Esophagus muscularis mucosa (tissue), 4 donors: ENCODE results near the gene KLRF1. TPM values are rescaled to one million over a fixed set of nuclear protein-coding genes. Genes with fewer than 3 reads are reported as not detected.

ENCODE experiments used
- DNase-seq: peaks from one replicate; pipeline ENCODE4 v3.0.0-alpha.2; 2017; ENCODE audit errors: extremely low spot score
- H3K27ac ChIP-seq, 4 donors: fragments of 200-600 bp; sonication (generic); replicated peaks in 1 of 4; 1 replicate in 3 of 4; 2 replicates in 1 of 4; pipeline ENCODE4 v1.5.1; 2016 to 2019; ENCODE audit warnings: mild to moderate bottlenecking in 1 of 4
- H3K27me3 ChIP-seq, 4 donors: fragments of 200-600 bp; sonication (generic); one replicate each; pipeline versions ENCODE4 v1.5.1 to v1.6.0; 2016 to 2019
- H3K36me3 ChIP-seq, 4 donors: fragments of 200-600 bp; sonication (generic); one replicate each; pipeline ENCODE4 v1.5.1; 2016 to 2019
- H3K4me1 ChIP-seq, 4 donors: fragments of 200-600 bp; sonication (generic); one replicate each; pipeline ENCODE4 v1.5.1; 2016 to 2019
- H3K4me3 ChIP-seq, 4 donors: fragments of 200-600 bp; sonication (generic); 1 replicate in 2 of 4; 2 replicates in 2 of 4; pipeline ENCODE4 v1.5.1; 2016 to 2019; ENCODE audit warnings: mild to moderate bottlenecking in 4 of 4, moderate library complexity in 1 of 4
- H3K9me3 ChIP-seq, 4 donors: fragments of 200-600 bp; sonication (generic); 1 replicate in 3 of 4; 2 replicates in 1 of 4; pipeline ENCODE4 v1.5.1; 2016 to 2019
- CTCF ChIP-seq, 3 experiments: fragments of 200-600 bp in 2 of 3; fragments of 450-650 bp in 1 of 3; sonication (generic) in 2 of 3; IDR thresholded peaks; one replicate each; pipeline ENCODE4 v1.5.1; 2017 to 2019; ENCODE audit warnings: antibody characterized with exemption in 3 of 3, mild to moderate bottlenecking in 2 of 3, moderate library complexity in 1 of 3
- EP300 ChIP-seq: sonication (generic); formaldehyde crosslinking; IDR thresholded peaks from one replicate; pipeline ENCODE4 v1.6.1; 2017; ENCODE audit warnings: antibody characterized with exemption
- POLR2A ChIP-seq: fragments of 450-650 bp; IDR thresholded peaks from one replicate; pipeline ENCODE4 v1.6.1; 2017; ENCODE audit warnings: antibody characterized with exemption, moderate library complexity, mild to moderate bottlenecking, low read depth
- POLR2AphosphoS5 ChIP-seq, 2 donors: sonication (generic); formaldehyde crosslinking; IDR thresholded peaks; one replicate each; pipeline ENCODE4 v1.6.1; 2017; ENCODE audit warnings: antibody characterized with exemption in 2 of 2
- WGBS: methylation state at CpG from one replicate; pipeline ENCODE4 v1.1.5; 2018; 5-methylcytosine and 5-hydroxymethylcytosine counted together
- intact Hi-C: fragments of 100-400 bp; cut with DNase I; formaldehyde crosslinking; loops from one replicate; pipeline ENCODE4 v1.15.1; 2023
- total RNA-seq, 4 donors: library from RNA; depleted of rRNA; stranded (reverse); fragments of >200 nt; gene quantifications; one replicate each; pipeline versions ENCODE4 v1.1.0 to v1.2.1, GENCODE V29; 2016

Gene KLRF1
- total RNA-seq, 4 donors from 2014 or later, result 0.66 TPM; not detected in 3

- H3K9me3 ChIP-seq, result no peaks in the 10 kb centered on the region
- no peaks in the 10 kb centered on the region for H3K27me3 ChIP-seq
- intact Hi-C loops, result no loop called here
- no peak overlapping the region for H3K27ac ChIP-seq
- WGBS, result 75% methylated on average over 4 of the region's 4 CpGs
- H3K4me1 ChIP-seq, result no peaks in the 10 kb centered on the region
- TF ChIP-seq EP300 (no peak), CTCF (IDR thresholded peaks at IDR 0.05) (no peak), POLR2A (no peak), POLR2AphosphoS5 (IDR thresholded peaks at IDR 0.05) (no peak)
- no peaks in the 10 kb centered on the region for H3K36me3 ChIP-seq
- DNase-seq, result no peak
- H3K4me3 ChIP-seq, result no peak overlapping the region
Measured at GRCh38 chr12:9880532-9881078, 53.3 kb downstream of the KLRF1 start.

- no peak within 1 kb of the TSS for H3K4me3 ChIP-seq
- no peaks in the 10 kb centered on the region for H3K36me3 ChIP-seq
- no peaks in the 10 kb centered on the region for H3K4me1 ChIP-seq
- H3K27ac ChIP-seq, result no peak within 1 kb of the TSS
- no peak for DNase-seq
- TF ChIP-seq POLR2A, result no peak
- no peak for TF ChIP-seq CTCF (IDR thresholded peaks at IDR 0.05)
- no peak for TF ChIP-seq EP300
- TF ChIP-seq POLR2AphosphoS5 (IDR thresholded peaks at IDR 0.05), result no peak
- H3K27me3 ChIP-seq, result no peaks in the 10 kb centered on the region
- intact Hi-C loops, result no loop called here
- no peaks in the 10 kb centered on the region for H3K9me3 ChIP-seq
- WGBS, result 92% methylated on average over 3 of the region's 3 CpGs
Measured at GRCh38 chr12:9881246-9881645, 54.0 kb downstream of the KLRF1 start, which contains the start of gene KLRF2. Gene KLRF2, plus strand, starts transcription at chr12:9881489. Its CDS starts 107 bp downstream, at chr12:9881596.

GRCh38 chr12:9881988-9882387, 54.7 kb downstream of the KLRF1 start:
- no peak overlapping the region for H3K4me3 ChIP-seq
- intact Hi-C loops, result no loop called here
- H3K4me1 ChIP-seq, result no peaks in the 10 kb centered on the region
- H3K36me3 ChIP-seq, result no peaks in the 10 kb centered on the region
- H3K27ac ChIP-seq, result no peak overlapping the region
- no peak for DNase-seq
- TF ChIP-seq POLR2A (no peak), POLR2AphosphoS5 (IDR thresholded peaks at IDR 0.05) (no peak), EP300 (no peak), CTCF (IDR thresholded peaks at IDR 0.05) (no peak)
- no peaks in the 10 kb centered on the region for H3K27me3 ChIP-seq
- 83% methylated on average over 5 of the region's 5 CpGs for WGBS
- no peaks in the 10 kb centered on the region for H3K9me3 ChIP-seq

- intact Hi-C loops, result no loop called here
- TF ChIP-seq EP300 (no peak), CTCF (IDR thresholded peaks at IDR 0.05) (no peak), POLR2AphosphoS5 (IDR thresholded peaks at IDR 0.05) (no peak)
- no peaks in the 10 kb centered on the region for H3K27me3 ChIP-seq
- no peaks in the 10 kb centered on the region for H3K9me3 ChIP-seq
- no peaks in the 10 kb centered on the region for H3K4me1 ChIP-seq
- H3K27ac ChIP-seq, result no peak overlapping the region
- no peak for DNase-seq
- no peak overlapping the region for H3K4me3 ChIP-seq
- no peaks in the 10 kb centered on the region for H3K36me3 ChIP-seq
Measured at GRCh38 chr12:9883175-9883574, 55.9 kb downstream of the KLRF1 start.

- no peaks in the 10 kb centered on the region for H3K4me1 ChIP-seq
- intact Hi-C loops, result no loop called here
- no peaks in the 10 kb centered on the region for H3K9me3 ChIP-seq
- no peak for TF ChIP-seq POLR2A
- TF ChIP-seq POLR2AphosphoS5 (IDR thresholded peaks at IDR 0.05), result no peak
- no peak for TF ChIP-seq CTCF (IDR thresholded peaks at IDR 0.05)
- TF ChIP-seq EP300, result no peak
- no peak overlapping the region for H3K4me3 ChIP-seq
- H3K36me3 ChIP-seq, result no peaks in the 10 kb centered on the region
- no peaks in the 10 kb centered on the region for H3K27me3 ChIP-seq
- no peak for DNase-seq
- 61% methylated on average over 4 of the region's 4 CpGs for WGBS
- H3K27ac ChIP-seq, result no peak overlapping the region
Measured at GRCh38 chr12:9888665-9889273, 61.5 kb downstream of the KLRF1 start.
